Neuronal stem cell (in vitro differentiated cells): ENCODE results near the gene UROS.

Source experiments
- DNase-seq: peaks from one replicate; pipeline ENCODE4 v3.0.0-alpha.2; 2013; ENCODE audit warnings: low spot score
- H2AFZ ChIP-seq: one replicate; pipeline ENCODE4 v1.6.1; 2013; ENCODE audit warnings: mild to moderate bottlenecking, low read length, inconsistent platforms
- H2AK5ac ChIP-seq: 2 replicates; pipeline ENCODE4 v1.6.1; 2013; ENCODE audit warnings: low read depth, mild to moderate bottlenecking, inconsistent platforms, low read length, moderate library complexity, mixed read lengths
- H2BK120ac ChIP-seq: 2 replicates; pipeline ENCODE4 v1.6.1; 2013; ENCODE audit warnings: low read depth, mild to moderate bottlenecking, inconsistent platforms, low read length, moderate library complexity, mixed read lengths
- H2BK12ac ChIP-seq: one replicate; pipeline ENCODE4 v1.6.1; 2013; ENCODE audit warnings: low read length, inconsistent platforms
- H2BK15ac ChIP-seq: 2 replicates; pipeline ENCODE4 v1.6.1; 2013; ENCODE audit warnings: mild to moderate bottlenecking, low read length, inconsistent platforms, mixed read lengths
- H2BK5ac ChIP-seq: one replicate; pipeline ENCODE4 v1.6.1; 2013; ENCODE audit warnings: inconsistent platforms, mild to moderate bottlenecking, low read length, moderate library complexity
- H3K14ac ChIP-seq: one replicate; pipeline ENCODE4 v1.6.1; 2013; ENCODE audit warnings: low read length, inconsistent platforms
- H3K18ac ChIP-seq: 2 replicates; pipeline ENCODE4 v1.6.1; 2013; ENCODE audit warnings: low read length, inconsistent platforms
- H3K23ac ChIP-seq: 2 replicates; pipeline ENCODE4 v1.6.1; 2013; ENCODE audit warnings: low read depth, mild to moderate bottlenecking, mixed read lengths, low read length, inconsistent platforms; ENCODE audit not compliant: poor library complexity
- H3K27ac ChIP-seq: replicated peaks from 3 replicates; pipeline ENCODE4 v1.5.1; 2013; ENCODE audit warnings: low read length, inconsistent platforms
- H3K27me3 ChIP-seq, 3 experiments: 2 replicates each; pipeline ENCODE4 v1.6.1; 2013; ENCODE audit warnings: low read length in 3 of 3, mild to moderate bottlenecking in 2 of 3, inconsistent platforms in 1 of 3, low read depth in 1 of 3, mixed read lengths in 1 of 3, moderate library complexity in 1 of 3; ENCODE audit not compliant: control insufficient read depth in 3 of 3, insufficient read depth in 3 of 3
- H3K36me3 ChIP-seq, 2 donors: replicated peaks in 1 of 2; 2 replicates each; pipeline ENCODE4 v1.6.1; 2013; ENCODE audit warnings: low read length in 2 of 2; ENCODE audit not compliant: control insufficient read depth in 2 of 2, insufficient read depth in 2 of 2
- H3K4ac ChIP-seq: 2 replicates; pipeline ENCODE4 v1.6.1; 2013; ENCODE audit warnings: inconsistent platforms, mild to moderate bottlenecking, low read length, moderate library complexity
- H3K4me1 ChIP-seq, 2 donors: 1 replicate in 1 of 2; 2 replicates in 1 of 2; pipeline ENCODE4 v1.6.1; 2013; ENCODE audit warnings: low read length in 2 of 2, low read depth in 1 of 2; ENCODE audit not compliant: control insufficient read depth in 2 of 2, insufficient read depth in 1 of 2
- H3K4me2 ChIP-seq: one replicate; pipeline ENCODE4 v1.6.1; 2013; ENCODE audit warnings: mild to moderate bottlenecking, low read length, inconsistent platforms; ENCODE audit not compliant: insufficient read depth, poor library complexity, severe bottlenecking
- H3K4me3 ChIP-seq, 2 donors: 2 replicates each; pipeline ENCODE4 v1.5.1; 2013; ENCODE audit warnings: low read length in 2 of 2, mild to moderate bottlenecking in 2 of 2, inconsistent platforms in 1 of 2, moderate library complexity in 1 of 2
- H3K79me1 ChIP-seq: one replicate; pipeline ENCODE4 v1.6.1; 2013; ENCODE audit warnings: low read depth, mild to moderate bottlenecking, inconsistent platforms, low read length, moderate library complexity
- H3K9ac ChIP-seq: one replicate; pipeline ENCODE4 v1.6.1; 2013; ENCODE audit warnings: mild to moderate bottlenecking, low read depth, low read length, inconsistent platforms; ENCODE audit not compliant: poor library complexity
- H3K9me3 ChIP-seq, 2 donors: replicated peaks in 1 of 2; 2 replicates each; pipeline versions ENCODE3 to v1.6.1; 2013; ENCODE audit warnings: low read length in 2 of 2, mild to moderate bottlenecking in 2 of 2, inconsistent platforms in 1 of 2, low read depth in 1 of 2, mixed read lengths in 1 of 2, moderate library complexity in 1 of 2; ENCODE audit not compliant: control insufficient read depth in 2 of 2, insufficient read depth in 1 of 2
- H4K8ac ChIP-seq: one replicate; pipeline ENCODE4 v1.6.1; 2013; ENCODE audit warnings: low read depth, mild to moderate bottlenecking, inconsistent platforms, low read length, moderate library complexity
- H4K91ac ChIP-seq: one replicate; pipeline ENCODE4 v1.6.1; 2013; ENCODE audit warnings: low read length, low read depth, mild to moderate bottlenecking, inconsistent platforms; ENCODE audit not compliant: poor library complexity
- WGBS, 2 donors: extraction: QIAGEN DNeasy Blood & Tissue Kit; methylation state at CpG; one replicate each; pipeline ENCODE4 v1.1.7; 2013; ENCODE audit warnings: missing lambda C conversion rate in 2 of 2, mixed read lengths in 1 of 2; ENCODE audit not compliant: insufficient read length in 2 of 2, insufficient replicate concordance in 1 of 2; ENCODE audit errors: extremely low coverage in 2 of 2; 5-methylcytosine and 5-hydroxymethylcytosine counted together

Gene UROS

GRCh38 chr10:125756196-125756595 is 66.9 kb downstream of the UROS start:
- Histone ChIP-seq H3K36me3 (peaks cover 21 to 97% of the 10 kb centered on the region in 2 donors), H3K18ac (no peak overlapping the region), H3K4ac (no peak overlapping the region), H2BK12ac (no peak overlapping the region), H3K23ac (no peak overlapping the region), H2BK15ac (no peak overlapping the region), H3K4me3 (no peak overlapping the region), H3K9ac (no peak overlapping the region), H4K91ac (no peak overlapping the region), H2AK5ac (no peak overlapping the region), H3K9me3 (peaks cover 0 to 18% of the 10 kb centered on the region in 2 donors), H4K8ac (no peak overlapping the region), H3K27ac (no peak overlapping the region), H3K27me3 (no peaks in the 10 kb centered on the region), H3K4me1 (peaks cover 3 to 15% of the 10 kb centered on the region in 2 donors), H2BK5ac (no peak overlapping the region), H3K14ac (no peak overlapping the region), H2AFZ (no peak overlapping the region), H2BK120ac (no peak overlapping the region), H3K79me1 (no peaks in the 10 kb centered on the region), H3K4me2 (no peak overlapping the region)
- WGBS, 2 donors = no CpG with 5 or more reads among the region's 5 CpGs
- no peak for DNase-seq

GRCh38 chr10:125747417-125747816 is 75.6 kb downstream of the UROS start:
- H3K23ac ChIP-seq = no peak overlapping the region
- H3K4me2 ChIP-seq = no peak overlapping the region
- H2AK5ac ChIP-seq = no peak overlapping the region
- H4K91ac ChIP-seq = no peak overlapping the region
- H3K36me3 ChIP-seq = peaks cover 31 to 100% of the 10 kb centered on the region in 2 donors
- H3K18ac ChIP-seq = no peak overlapping the region
- H3K14ac ChIP-seq = no peak overlapping the region
- H2BK12ac ChIP-seq = no peak overlapping the region
- H2BK120ac ChIP-seq = no peak overlapping the region
- H3K79me1 ChIP-seq = no peaks in the 10 kb centered on the region
- no peaks in the 10 kb centered on the region for H3K9me3 ChIP-seq
- no peak overlapping the region for H2BK5ac ChIP-seq
- H2BK15ac ChIP-seq = no peak overlapping the region
- no peak overlapping the region for H3K9ac ChIP-seq
- H3K27me3 ChIP-seq = no peaks in the 10 kb centered on the region
- no peak overlapping the region for H2AFZ ChIP-seq
- H3K27ac ChIP-seq = no peak overlapping the region
- peaks cover 0 to 3% of the 10 kb centered on the region in 2 donors for H3K4me1 ChIP-seq
- DNase-seq = no peak
- no peak overlapping the region for H3K4me3 ChIP-seq
- no peak overlapping the region for H3K4ac ChIP-seq
- no peak overlapping the region for H4K8ac ChIP-seq
- WGBS, 2 donors = no CpG with 5 or more reads among the region's 5 CpGs

DNA sequence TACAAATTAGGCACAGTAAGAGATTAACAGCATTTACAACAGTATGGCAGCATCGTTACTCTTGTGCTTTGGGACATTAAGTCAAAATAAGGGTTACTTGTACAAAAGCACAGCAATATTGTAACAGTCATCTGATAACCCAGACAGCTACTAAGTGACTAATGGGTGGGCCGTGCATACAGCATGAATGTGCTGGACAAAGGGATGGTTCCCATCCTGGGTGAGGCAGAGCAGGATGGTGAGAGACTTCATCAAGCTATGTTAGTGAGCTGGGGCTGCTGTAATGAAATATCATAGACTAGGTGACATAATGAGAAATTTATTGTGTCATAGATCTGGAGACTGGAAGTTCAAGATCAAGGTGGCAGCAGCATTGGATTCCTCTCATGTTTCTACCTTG is 78.1 kb downstream of the UROS start:
- Histone ChIP-seq H2BK120ac (no peak overlapping the region), H4K8ac (no peak overlapping the region), H3K9me3 (no peaks in the 10 kb centered on the region), H4K91ac (no peak overlapping the region), H3K36me3 (peaks cover 28 to 99% of the 10 kb centered on the region in 2 donors), H3K14ac (no peak overlapping the region), H3K27ac (no peak overlapping the region), H3K18ac (no peak overlapping the region), H3K4ac (no peak overlapping the region), H3K79me1 (no peaks in the 10 kb centered on the region), H3K4me1 (no peaks in the 10 kb centered on the region), H2BK15ac (no peak overlapping the region), H3K23ac (no peak overlapping the region), H2AK5ac (no peak overlapping the region), H2AFZ (no peak overlapping the region), H3K4me2 (no peak overlapping the region), H3K4me3 (no peak overlapping the region), H3K9ac (no peak overlapping the region), H2BK5ac (no peak overlapping the region), H2BK12ac (no peak overlapping the region), H3K27me3 (no peaks in the 10 kb centered on the region)
- no peak for DNase-seq
- no CpG with 5 or more reads among the region's 2 CpGs for WGBS, 2 donors

GRCh38 chr10:125742465-125742864 is 80.6 kb downstream of the UROS start:
- H3K14ac ChIP-seq = no peak overlapping the region
- no peak overlapping the region for H3K4me2 ChIP-seq
- WGBS, 2 donors = no CpG with 5 or more reads among the region's 2 CpGs
- no peak overlapping the region for H3K23ac ChIP-seq
- H3K9ac ChIP-seq = no peak overlapping the region
- H2BK12ac ChIP-seq = no peak overlapping the region
- H3K79me1 ChIP-seq = no peaks in the 10 kb centered on the region
- no peak overlapping the region for H3K4me3 ChIP-seq
- no peak overlapping the region for H4K8ac ChIP-seq
- H3K9me3 ChIP-seq = no peaks in the 10 kb centered on the region
- H3K36me3 ChIP-seq = peaks cover 29 to 99% of the 10 kb centered on the region in 2 donors
- no peak overlapping the region for H3K27ac ChIP-seq
- H2BK120ac ChIP-seq = no peak overlapping the region
- no peak overlapping the region for H2AK5ac ChIP-seq
- H2BK5ac ChIP-seq = no peak overlapping the region
- H2BK15ac ChIP-seq = no peak overlapping the region
- H3K27me3 ChIP-seq = no peaks in the 10 kb centered on the region
- DNase-seq = no peak
- no peak overlapping the region for H3K18ac ChIP-seq
- H4K91ac ChIP-seq = no peak overlapping the region
- peaks cover 0 to 5% of the 10 kb centered on the region in 2 donors for H3K4me1 ChIP-seq
- no peak overlapping the region for H2AFZ ChIP-seq
- no peak overlapping the region for H3K4ac ChIP-seq
